Liver (tissue), 3 donors: ENCODE data around the gene FBN3.

Experiments
- ATF3 ChIP-seq: IDR thresholded peaks from 2 replicates; pipeline ENCODE4 v1.6.1; 2016; ENCODE audit warnings: antibody characterized with exemption
- CTCF ChIP-seq: fragments of 150-350 bp; IDR thresholded peaks from 2 replicates; pipeline ENCODE4 v1.5.1; 2017; ENCODE audit warnings: improper control_type of control experiment, low read depth, low read length; ENCODE audit not compliant: missing input control
- FOXA1 ChIP-seq: IDR thresholded peaks from 2 replicates; pipeline ENCODE4 v1.6.1; 2016; ENCODE audit warnings: antibody characterized with exemption
- GABPA ChIP-seq, 2 donors: IDR thresholded peaks in 1 of 2; conservative IDR thresholded peaks in 1 of 2; 2 replicates each; pipeline ENCODE4 v1.6.1; 2016; ENCODE audit warnings: antibody characterized with exemption in 2 of 2, mild to moderate bottlenecking in 1 of 2, moderate library complexity in 1 of 2
- MAX ChIP-seq: IDR thresholded peaks from 2 replicates; pipeline ENCODE4 v1.6.1; 2016; ENCODE audit warnings: antibody characterized with exemption
- RAD21 ChIP-seq, 2 donors: IDR thresholded peaks; 2 replicates each; pipeline ENCODE4 v1.6.1; 2016; ENCODE audit warnings: antibody characterized with exemption in 2 of 2, mild to moderate bottlenecking in 2 of 2
- REST ChIP-seq: IDR thresholded peaks from 2 replicates; pipeline ENCODE4 v1.6.1; 2016; ENCODE audit warnings: antibody characterized with exemption, mild to moderate bottlenecking
- RXRA ChIP-seq, 2 donors: IDR thresholded peaks; 2 replicates each; pipeline ENCODE4 v1.6.1; 2017 to 2018; ENCODE audit warnings: antibody characterized with exemption in 2 of 2, mild to moderate bottlenecking in 1 of 2
- SP1 ChIP-seq: IDR thresholded peaks from 2 replicates; pipeline ENCODE4 v1.6.1; 2018; ENCODE audit warnings: antibody characterized with exemption, mild to moderate bottlenecking
- TAF1 ChIP-seq: conservative IDR thresholded peaks from 2 replicates; pipeline ENCODE4 v1.6.1; 2016; ENCODE audit warnings: antibody characterized with exemption, mild to moderate bottlenecking
- YY1 ChIP-seq: IDR thresholded peaks from 2 replicates; pipeline ENCODE4 v1.6.1; 2016; ENCODE audit warnings: antibody characterized with exemption, mild to moderate bottlenecking
- donor health status: healthy.
- donor health status: healthy.

GRCh38 chr19:8050274-8051096 lies 98.9 kb downstream of the FBN3 start:
- no peak for TF ChIP-seq RAD21 (IDR thresholded peaks at IDR 0.05)
- no peak for TF ChIP-seq TAF1
- no peak for TF ChIP-seq REST
- TF ChIP-seq CTCF = no peak
- no peak for TF ChIP-seq GABPA (IDR thresholded peaks at IDR 0.05 in 1 of 2, conservative IDR thresholded peaks at IDR 0.05 in 1 of 2)
- TF ChIP-seq ATF3 = no peak
- TF ChIP-seq RXRA (IDR thresholded peaks at IDR 0.05) = no peak
- TF ChIP-seq MAX = no peak
- TF ChIP-seq FOXA1 = no peak
- no peak for TF ChIP-seq YY1
- TF ChIP-seq SP1 = peak; percentile 18
